Endothelial cell of umbilical vein (primary cell): ENCODE measurements around the gene NRROS.

Experiments
- CTCF ChIP-seq, 2 donors: IDR thresholded peaks; 1 replicate in 1 of 2; 2 replicates in 1 of 2; pipeline ENCODE4 v1.5.1; 2011; ENCODE audit warnings: low read length in 2 of 2, mild to moderate bottlenecking in 2 of 2, moderate library complexity in 2 of 2, control low read depth in 1 of 2, inconsistent platforms in 1 of 2, low read depth in 1 of 2; ENCODE audit not compliant: insufficient read depth in 1 of 2; ENCODE audit errors: extremely low read depth in 1 of 2
- EZH2 ChIP-seq: IDR thresholded peaks from 2 replicates; pipeline ENCODE4 v1.6.1; 2012; ENCODE audit warnings: borderline replicate concordance, low read depth, mild to moderate bottlenecking, moderate library complexity, low read length, inconsistent platforms; ENCODE audit not compliant: severe bottlenecking
- GATA2 ChIP-seq: IDR thresholded peaks from 2 replicates; pipeline ENCODE4 v1.7.0; 2011; ENCODE audit warnings: low read depth, mild to moderate bottlenecking, moderate library complexity, mixed read lengths, low read length; ENCODE audit not compliant: insufficient read length, insufficient read depth
- POLR2A ChIP-seq: IDR thresholded peaks from 2 replicates; pipeline ENCODE4 v1.6.1; 2012; ENCODE audit warnings: low read depth, mild to moderate bottlenecking, control low read depth, low read length
- POLR2AphosphoS5 ChIP-seq: IDR thresholded peaks from 2 replicates; pipeline ENCODE4 v1.6.1; 2012; ENCODE audit warnings: low read depth, mild to moderate bottlenecking, control low read depth, low read length, moderate library complexity; ENCODE audit not compliant: insufficient read depth

- no peak for TF ChIP-seq GATA2
- TF ChIP-seq CTCF (IDR thresholded peaks at IDR 0.05; ENCODE audit: extremely low read depth in 1 of 2, insufficient read depth in 1 of 2, low read depth in 1 of 2, low read length in 2 of 2) = no peak
- no peak for TF ChIP-seq EZH2
- no peak for TF ChIP-seq POLR2A
- no peak for TF ChIP-seq POLR2AphosphoS5
Measured at GRCh38 chr3:196602673-196603072, 36.8 kb upstream of the NRROS start.
